Measurements from ENCODE around the gene RUSF1.

DNA sequence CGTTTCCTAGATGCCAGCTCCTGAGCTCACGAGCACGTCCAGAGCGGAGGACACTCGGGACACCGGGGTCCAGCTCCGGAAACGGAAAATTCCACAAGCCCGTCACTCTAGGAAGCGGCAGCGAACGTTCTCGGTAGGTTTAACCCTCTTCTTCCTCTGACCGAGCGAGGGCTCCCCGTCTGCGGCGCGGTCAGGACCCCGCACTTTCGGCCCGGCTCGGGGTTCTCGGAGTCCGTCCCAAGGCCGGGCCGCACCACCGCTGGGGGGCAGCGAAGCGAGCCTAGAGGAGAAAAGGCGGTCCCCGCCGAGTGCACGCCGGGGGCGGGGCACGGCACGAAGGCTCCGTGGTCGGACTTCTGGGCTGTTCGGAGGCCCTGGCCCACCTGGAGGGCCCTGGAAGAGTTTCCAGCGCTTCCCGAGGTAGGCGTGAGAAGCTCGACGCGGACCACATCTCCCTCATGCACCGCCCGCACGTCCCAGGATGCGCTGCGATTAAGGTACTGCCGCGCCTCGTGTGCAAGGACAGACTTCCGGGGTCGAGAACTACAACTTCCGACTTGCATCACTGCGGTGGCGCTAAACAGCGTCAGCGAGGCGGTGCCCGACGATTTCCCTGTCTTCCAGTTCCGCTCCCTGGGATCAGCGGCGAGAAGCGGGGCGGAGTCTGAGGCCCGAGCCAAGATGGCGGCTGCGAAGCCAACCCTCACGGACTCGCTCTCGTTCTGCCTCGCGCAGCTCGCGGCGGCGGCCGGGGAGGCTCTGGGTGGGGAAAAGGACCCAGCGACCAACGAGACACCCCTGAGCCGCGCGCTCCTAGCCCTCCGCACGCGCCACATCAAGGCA is 49.1 kb downstream of the RUSF1 start, which contains the start of gene ARMC5:
- TF ChIP-seq, protein P1, sequence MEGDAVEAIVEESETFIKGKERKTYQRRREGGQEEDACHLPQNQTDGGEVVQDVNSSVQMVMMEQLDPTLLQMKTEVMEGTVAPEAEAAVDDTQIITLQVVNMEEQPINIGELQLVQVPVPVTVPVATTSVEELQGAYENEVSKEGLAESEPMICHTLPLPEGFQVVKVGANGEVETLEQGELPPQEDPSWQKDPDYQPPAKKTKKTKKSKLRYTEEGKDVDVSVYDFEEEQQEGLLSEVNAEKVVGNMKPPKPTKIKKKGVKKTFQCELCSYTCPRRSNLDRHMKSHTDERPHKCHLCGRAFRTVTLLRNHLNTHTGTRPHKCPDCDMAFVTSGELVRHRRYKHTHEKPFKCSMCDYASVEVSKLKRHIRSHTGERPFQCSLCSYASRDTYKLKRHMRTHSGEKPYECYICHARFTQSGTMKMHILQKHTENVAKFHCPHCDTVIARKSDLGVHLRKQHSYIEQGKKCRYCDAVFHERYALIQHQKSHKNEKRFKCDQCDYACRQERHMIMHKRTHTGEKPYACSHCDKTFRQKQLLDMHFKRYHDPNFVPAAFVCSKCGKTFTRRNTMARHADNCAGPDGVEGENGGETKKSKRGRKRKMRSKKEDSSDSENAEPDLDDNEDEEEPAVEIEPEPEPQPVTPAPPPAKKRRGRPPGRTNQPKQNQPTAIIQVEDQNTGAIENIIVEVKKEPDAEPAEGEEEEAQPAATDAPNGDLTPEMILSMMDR (IDR thresholded peaks at IDR 0.05 in 2 of 3, conservative IDR thresholded peaks at IDR 0.05 in 1 of 3; ENCODE audit: borderline replicate concordance in 1 of 3, insufficient read depth in 1 of 3, low read depth in 2 of 3, low read length in 2 of 3) = peak; percentile 36 to 66 (median 55); a peak in 4 of 6 replicates
- peak; percentile 79 for TF ChIP-seq POLR2AphosphoS5 (IDR thresholded peaks at IDR 0.05; ENCODE audit: low read depth, low read length)
- peak; percentile 29 for TF ChIP-seq POLR2A (IDR thresholded peaks at IDR 0.05; ENCODE audit: borderline replicate concordance, extremely low read depth, insufficient read depth, insufficient read length)
- TF ChIP-seq, protein P2, sequence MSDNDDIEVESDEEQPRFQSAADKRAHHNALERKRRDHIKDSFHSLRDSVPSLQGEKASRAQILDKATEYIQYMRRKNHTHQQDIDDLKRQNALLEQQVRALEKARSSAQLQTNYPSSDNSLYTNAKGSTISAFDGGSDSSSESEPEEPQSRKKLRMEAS (IDR thresholded peaks at IDR 0.05) = peak; percentile 97

All from HCT116 (cell line).